Cardiac muscle cell (in vitro differentiated cells and primary cell): ENCODE data around the gene MACROD2. TPM values are rescaled to one million over a fixed set of nuclear protein-coding genes. Genes with fewer than 3 reads are reported as not detected.

ENCODE experiments used
- DNase-seq, 2 donors: peaks; one replicate each; pipeline versions ENCODE4 v3.0.0 to v3.0.0-alpha.2; 2010 to 2017; ENCODE audit warnings: low read depth in 1 of 2, low spot score in 1 of 2
- H3K27ac ChIP-seq: fragments of 200-600 bp; sonication (generic); 2 replicates; pipeline ENCODE4 v1.5.1; 2016
- H3K27me3 ChIP-seq: fragments of 200-600 bp; sonication (generic); 2 replicates; pipeline ENCODE4 v1.6.0; 2016; ENCODE audit warnings: control low read depth
- H3K36me3 ChIP-seq: fragments of 200-600 bp; sonication (generic); 2 replicates; pipeline ENCODE4 v1.5.1; 2016; ENCODE audit warnings: control low read depth
- H3K4me1 ChIP-seq: fragments of 200-600 bp; sonication (generic); 2 replicates; pipeline ENCODE4 v1.8.1; 2017; ENCODE audit warnings: low read depth, mild to moderate bottlenecking, mixed run types
- H3K4me3 ChIP-seq: fragments of 200-600 bp; sonication (generic); 2 replicates; pipeline ENCODE4 v1.5.1; 2016; ENCODE audit warnings: mild to moderate bottlenecking
- H3K9me3 ChIP-seq: fragments of 200-600 bp; sonication (generic); 2 replicates; pipeline ENCODE4 v1.5.1; 2017; ENCODE audit warnings: low read depth, mild to moderate bottlenecking, control low read depth
- CTCF ChIP-seq: IDR thresholded peaks from 2 replicates; pipeline ENCODE4 v1.5.1; 2012; ENCODE audit warnings: low read depth, mild to moderate bottlenecking, low read length
- polyA plus RNA-seq: library from polyadenylated mRNA; unstranded; fragments of >200 nt; fragmentation: Nextera tagmentation; extraction: Ambion mirVana; gene quantifications from 2 replicates; pipeline ENCODE4 v1.2.1, GENCODE V29; 2016
- total RNA-seq: library from RNA; depleted of rRNA; stranded (reverse); fragments of >200 nt; gene quantifications from 2 replicates; pipeline ENCODE4 v1.2.3, GENCODE V29; 2016

The MACROD2 gene
- total and polyA plus RNA-seq, 2 experiments from 2014 or later, result 9.3 to 14.4 TPM

- TF ChIP-seq CTCF, result no peak
- no peak for DNase-seq
Measured at GRCh38 chr20:16013631-16014030, 2018.3 kb downstream of the MACROD2 start.

GRCh38 chr20:16014436-16014835 is 2019.1 kb downstream of the MACROD2 start:
- no peaks in the 10 kb centered on the region for H3K4me1 ChIP-seq
- no peaks in the 10 kb centered on the region for H3K9me3 ChIP-seq
- H3K36me3 ChIP-seq, result no peaks in the 10 kb centered on the region
- no peak for DNase-seq
- no peak overlapping the region for H3K27ac ChIP-seq
- no peak for TF ChIP-seq CTCF
- no peak overlapping the region for H3K4me3 ChIP-seq
- H3K27me3 ChIP-seq, result no peaks in the 10 kb centered on the region

More at GRCh38 chr20:16013631-16014030, 2018.3 kb downstream of the MACROD2 start:
- no peaks in the 10 kb centered on the region for H3K27me3 ChIP-seq
- no peak overlapping the region for H3K27ac ChIP-seq
- no peaks in the 10 kb centered on the region for H3K4me1 ChIP-seq
- H3K9me3 ChIP-seq, result no peaks in the 10 kb centered on the region
- no peaks in the 10 kb centered on the region for H3K36me3 ChIP-seq
- H3K4me3 ChIP-seq, result no peak overlapping the region

- Histone ChIP-seq H3K9me3 (no peaks in the 10 kb centered on the region), H3K27me3 (no peaks in the 10 kb centered on the region), H3K27ac (no peak overlapping the region), H3K4me1 (no peaks in the 10 kb centered on the region), H3K36me3 (no peaks in the 10 kb centered on the region), H3K4me3 (no peak overlapping the region)
- DNase-seq, result no peak
- TF ChIP-seq CTCF, result no peak
Measured at GRCh38 chr20:16017656-16018055, 2022.3 kb downstream of the MACROD2 start.

- Histone ChIP-seq H3K36me3 (no peaks in the 10 kb centered on the region), H3K27ac (no peak overlapping the region), H3K27me3 (no peaks in the 10 kb centered on the region), H3K9me3 (no peaks in the 10 kb centered on the region), H3K4me3 (no peak overlapping the region), H3K4me1 (no peaks in the 10 kb centered on the region)
- DNase-seq, result no peak
- no peak for TF ChIP-seq CTCF
Measured at GRCh38 chr20:16018881-16019280, 2023.6 kb downstream of the MACROD2 start.

GRCh38 chr20:16020971-16021370 is 2025.7 kb downstream of the MACROD2 start:
- TF ChIP-seq CTCF, result no peak
- Histone ChIP-seq H3K27ac (no peak overlapping the region), H3K4me3 (no peak overlapping the region), H3K9me3 (no peaks in the 10 kb centered on the region), H3K4me1 (no peaks in the 10 kb centered on the region), H3K36me3 (no peaks in the 10 kb centered on the region), H3K27me3 (no peaks in the 10 kb centered on the region)
- no peak for DNase-seq

GRCh38 chr20:16025084-16025483 is 2029.8 kb downstream of the MACROD2 start:
- no peaks in the 10 kb centered on the region for H3K27me3 ChIP-seq
- TF ChIP-seq CTCF, result no peak
- H3K4me3 ChIP-seq, result no peak overlapping the region
- H3K9me3 ChIP-seq, result no peaks in the 10 kb centered on the region
- no peak overlapping the region for H3K27ac ChIP-seq
- H3K36me3 ChIP-seq, result no peaks in the 10 kb centered on the region
- no peaks in the 10 kb centered on the region for H3K4me1 ChIP-seq
- DNase-seq, result no peak
